Measurements from ENCODE around the gene TPRG1. TPM values are rescaled to one million over a fixed set of nuclear protein-coding genes. Genes with fewer than 3 reads are reported as not detected.

The TPRG1 gene
- total and polyA plus RNA-seq, 7 experiments from 2014 or later = 0.13 to 5.4 (median 1.3) TPM

GRCh38 chr3:189188466-189188865 lies 16.7 kb downstream of the TPRG1 start:
- intact Hi-C loops (cut with micrococcal nuclease) = no loop called here
- Mint-ChIP-seq H3K27me3 (peaks cover 0 to 5% (median 0%) of the 10 kb centered on the region in 5 donors), H3K9me3 (peaks cover 4 to 39% (median 22%) of the 10 kb centered on the region in 11 donors), H3K27ac (no peak overlapping the region), H3K36me3 (peaks cover 2 to 11% (median 7%) of the 10 kb centered on the region in 5 donors), H3K4me3 (no peak overlapping the region), H3K4me1 (peaks cover 0 to 6% (median 0%) of the 10 kb centered on the region in 7 donors)
- CTCF ChIA-PET = no interaction called here
- H3K4me1 ChIP-seq (ENCODE audit: control insufficient read depth in 2 of 2, insufficient read depth in 2 of 2, low read length in 2 of 2) = no peaks in the 10 kb centered on the region
- H3K27ac ChIP-seq (ENCODE audit: low read depth, low read length) = no peak overlapping the region
- H3K36me3 ChIP-seq (ENCODE audit: control insufficient read depth in 2 of 3, insufficient read depth in 3 of 3, low read length in 3 of 3) = no peaks in the 10 kb centered on the region
- no peaks in the 10 kb centered on the region for H3K27me3 ChIP-seq (ENCODE audit: control insufficient read depth in 2 of 2, insufficient read depth in 2 of 2, low read length in 2 of 2)
- no peak for ATAC-seq
- H3K9me3 ChIP-seq (ENCODE audit: control insufficient read depth in 2 of 3, low read length in 3 of 3) = peaks cover 0 to 16% (median 0%) of the 10 kb centered on the region in 3 experiments
- no peak overlapping the region for H3K4me3 ChIP-seq (ENCODE audit: low read length)
- DNase-seq = no peak
- POLR2A ChIA-PET = no interaction called here

GRCh38 chr3:189192725-189193124 lies 21.0 kb downstream of the TPRG1 start:
- Histone ChIP-seq H3K9me3 (ENCODE audit: control insufficient read depth in 2 of 3, low read length in 3 of 3) (peaks cover 0 to 28% (median 11%) of the 10 kb centered on the region in 3 experiments), H3K4me3 (ENCODE audit: low read length) (no peak overlapping the region), H3K27ac (ENCODE audit: low read depth, low read length) (no peak overlapping the region), H3K27me3 (ENCODE audit: control insufficient read depth in 2 of 2, insufficient read depth in 2 of 2, low read length in 2 of 2) (no peaks in the 10 kb centered on the region), H3K36me3 (ENCODE audit: control insufficient read depth in 2 of 3, insufficient read depth in 3 of 3, low read length in 3 of 3) (no peaks in the 10 kb centered on the region), H3K4me1 (ENCODE audit: control insufficient read depth in 2 of 2, insufficient read depth in 2 of 2, low read length in 2 of 2) (no peaks in the 10 kb centered on the region)
- no peak overlapping the region for H3K4me3 Mint-ChIP-seq
- H3K36me3 Mint-ChIP-seq = peaks cover 2 to 27% (median 16%) of the 10 kb centered on the region in 5 donors
- ChIA-PET CTCF (no interaction called here), POLR2A (no interaction called here)
- peaks cover 0 to 4% (median 0%) of the 10 kb centered on the region in 5 donors for H3K27me3 Mint-ChIP-seq
- ATAC-seq = no peak
- peaks cover 16 to 66% (median 41%) of the 10 kb centered on the region in 11 donors for H3K9me3 Mint-ChIP-seq
- no peak overlapping the region for H3K27ac Mint-ChIP-seq
- peaks cover 0 to 2% (median 0%) of the 10 kb centered on the region in 7 donors for H3K4me1 Mint-ChIP-seq
- DNase-seq = no peak
- intact Hi-C loops (cut with micrococcal nuclease) = no loop called here

DNA sequence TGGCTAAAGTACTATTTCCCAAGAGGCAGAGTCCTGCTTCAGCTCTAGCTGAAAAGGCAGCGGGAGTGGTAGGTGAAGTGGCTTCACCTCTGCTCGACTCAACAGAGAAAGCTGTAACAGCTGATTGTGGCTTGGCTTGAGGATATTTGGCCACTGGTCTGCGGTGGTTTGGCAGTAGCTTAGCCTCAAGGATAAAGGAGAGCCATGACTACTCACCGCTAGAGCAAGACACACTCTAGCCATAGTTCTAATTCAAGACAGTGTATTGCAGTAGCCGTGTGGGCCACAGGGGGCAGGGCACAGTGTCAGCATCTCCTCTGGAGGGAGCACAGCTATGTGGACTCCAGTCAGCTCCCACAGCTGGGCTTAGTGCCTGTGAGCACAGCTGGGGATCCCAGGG lies 23.5 kb downstream of the TPRG1 start:
- no peak for ATAC-seq
- H3K9me3 ChIP-seq (ENCODE audit: control insufficient read depth in 2 of 3, low read length in 3 of 3) = peaks cover 0 to 28% (median 11%) of the 10 kb centered on the region in 3 experiments
- no peak for DNase-seq
- peaks cover 21 to 74% (median 41%) of the 10 kb centered on the region in 11 donors for H3K9me3 Mint-ChIP-seq
- H3K4me1 Mint-ChIP-seq = no peaks in the 10 kb centered on the region
- no peak overlapping the region for H3K27ac Mint-ChIP-seq
- intact Hi-C loops (cut with micrococcal nuclease) = no loop called here
- H3K4me3 ChIP-seq (ENCODE audit: low read length) = no peak overlapping the region
- H3K27me3 ChIP-seq (ENCODE audit: control insufficient read depth in 2 of 2, insufficient read depth in 2 of 2, low read length in 2 of 2) = no peaks in the 10 kb centered on the region
- H3K36me3 Mint-ChIP-seq = peaks cover 3 to 34% (median 16%) of the 10 kb centered on the region in 5 donors
- peaks cover 0 to 5% (median 4%) of the 10 kb centered on the region in 5 donors for H3K27me3 Mint-ChIP-seq
- no peaks in the 10 kb centered on the region for H3K36me3 ChIP-seq (ENCODE audit: control insufficient read depth in 2 of 3, insufficient read depth in 3 of 3, low read length in 3 of 3)
- POLR2A ChIA-PET = no interaction called here
- no peak overlapping the region for H3K27ac ChIP-seq (ENCODE audit: low read depth, low read length)
- no peak overlapping the region for H3K4me3 Mint-ChIP-seq
- CTCF ChIA-PET = no interaction called here
- no peaks in the 10 kb centered on the region for H3K4me1 ChIP-seq (ENCODE audit: control insufficient read depth in 2 of 2, insufficient read depth in 2 of 2, low read length in 2 of 2)

DNA sequence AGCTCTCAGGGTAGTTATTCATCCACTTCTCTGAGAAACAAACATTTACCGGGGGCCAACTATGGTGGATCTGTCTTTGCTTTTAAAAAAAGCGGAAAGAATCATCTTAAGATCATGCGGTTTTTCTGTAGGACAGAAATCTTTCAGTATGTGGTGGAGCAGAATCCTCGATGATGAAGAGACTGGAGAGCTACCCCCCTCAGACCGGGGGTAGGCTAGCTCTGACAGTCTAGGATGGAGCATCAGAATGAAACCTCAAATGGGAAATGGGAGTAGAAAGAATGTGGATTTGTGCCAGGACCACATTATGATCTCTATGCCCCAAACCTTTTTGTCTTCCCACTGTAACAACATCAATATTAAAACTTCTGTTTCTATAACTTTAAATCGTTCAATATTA lies 30.3 kb downstream of the TPRG1 start:
- peaks cover 0 to 4% (median 0%) of the 10 kb centered on the region in 7 donors for H3K4me1 Mint-ChIP-seq
- H3K36me3 ChIP-seq (ENCODE audit: control insufficient read depth in 2 of 3, insufficient read depth in 3 of 3, low read length in 3 of 3) = no peaks in the 10 kb centered on the region
- H3K36me3 Mint-ChIP-seq = peaks cover 0 to 11% (median 1%) of the 10 kb centered on the region in 5 donors
- DNase-seq (no peak), ATAC-seq (no peak)
- H3K4me1 ChIP-seq (ENCODE audit: control insufficient read depth in 2 of 2, insufficient read depth in 2 of 2, low read length in 2 of 2) = no peaks in the 10 kb centered on the region
- no peaks in the 10 kb centered on the region for H3K9me3 ChIP-seq (ENCODE audit: control insufficient read depth in 2 of 3, low read length in 3 of 3)
- H3K27ac Mint-ChIP-seq = no peak overlapping the region
- ChIA-PET POLR2A (interaction anchor here (0.6 kb wide), 1 partner anchor 160 kb away, joined by 3 read pairs; no protein-coding TSS in a partner anchor), CTCF (interaction anchor here (0.5 kb wide), 1 partner anchor 16 kb away, joined by 5 read pairs; no protein-coding TSS in a partner anchor)
- H3K27me3 Mint-ChIP-seq = peaks cover 0 to 9% (median 5%) of the 10 kb centered on the region in 5 donors
- H3K4me3 Mint-ChIP-seq = no peak overlapping the region
- intact Hi-C loops (cut with micrococcal nuclease) = no loop called here
- H3K4me3 ChIP-seq (ENCODE audit: low read length) = no peak overlapping the region
- no peaks in the 10 kb centered on the region for H3K27me3 ChIP-seq (ENCODE audit: control insufficient read depth in 2 of 2, insufficient read depth in 2 of 2, low read length in 2 of 2)
- no peak overlapping the region for H3K27ac ChIP-seq (ENCODE audit: low read depth, low read length)
- peaks cover 0 to 16% (median 6%) of the 10 kb centered on the region in 11 donors for H3K9me3 Mint-ChIP-seq

GRCh38 chr3:189202583-189202982 lies 30.8 kb downstream of the TPRG1 start:
- no peak overlapping the region for H3K4me3 Mint-ChIP-seq
- ChIA-PET CTCF (no interaction called here), POLR2A (interaction anchor here (0.7 kb wide), 1 partner anchor 1807 kb away, joined by 6 read pairs; no protein-coding TSS in a partner anchor)
- Histone ChIP-seq H3K27me3 (ENCODE audit: control insufficient read depth in 2 of 2, insufficient read depth in 2 of 2, low read length in 2 of 2) (no peaks in the 10 kb centered on the region), H3K4me3 (ENCODE audit: low read length) (no peak overlapping the region), H3K36me3 (ENCODE audit: control insufficient read depth in 2 of 3, insufficient read depth in 3 of 3, low read length in 3 of 3) (no peaks in the 10 kb centered on the region), H3K4me1 (ENCODE audit: control insufficient read depth in 2 of 2, insufficient read depth in 2 of 2, low read length in 2 of 2) (no peaks in the 10 kb centered on the region), H3K9me3 (ENCODE audit: control insufficient read depth in 2 of 3, low read length in 3 of 3) (no peaks in the 10 kb centered on the region), H3K27ac (ENCODE audit: low read depth, low read length) (no peak overlapping the region)
- peaks cover 0 to 8% (median 0%) of the 10 kb centered on the region in 5 donors for H3K36me3 Mint-ChIP-seq
- H3K27ac Mint-ChIP-seq = no peak overlapping the region
- H3K9me3 Mint-ChIP-seq = peaks cover 0 to 11% (median 3%) of the 10 kb centered on the region in 11 donors
- peaks cover 0 to 4% (median 0%) of the 10 kb centered on the region in 7 donors for H3K4me1 Mint-ChIP-seq
- ATAC-seq (no peak), DNase-seq (no peak)
- H3K27me3 Mint-ChIP-seq = peaks cover 0 to 11% (median 5%) of the 10 kb centered on the region in 5 donors
- intact Hi-C loops (cut with micrococcal nuclease) = no loop called here

DNA sequence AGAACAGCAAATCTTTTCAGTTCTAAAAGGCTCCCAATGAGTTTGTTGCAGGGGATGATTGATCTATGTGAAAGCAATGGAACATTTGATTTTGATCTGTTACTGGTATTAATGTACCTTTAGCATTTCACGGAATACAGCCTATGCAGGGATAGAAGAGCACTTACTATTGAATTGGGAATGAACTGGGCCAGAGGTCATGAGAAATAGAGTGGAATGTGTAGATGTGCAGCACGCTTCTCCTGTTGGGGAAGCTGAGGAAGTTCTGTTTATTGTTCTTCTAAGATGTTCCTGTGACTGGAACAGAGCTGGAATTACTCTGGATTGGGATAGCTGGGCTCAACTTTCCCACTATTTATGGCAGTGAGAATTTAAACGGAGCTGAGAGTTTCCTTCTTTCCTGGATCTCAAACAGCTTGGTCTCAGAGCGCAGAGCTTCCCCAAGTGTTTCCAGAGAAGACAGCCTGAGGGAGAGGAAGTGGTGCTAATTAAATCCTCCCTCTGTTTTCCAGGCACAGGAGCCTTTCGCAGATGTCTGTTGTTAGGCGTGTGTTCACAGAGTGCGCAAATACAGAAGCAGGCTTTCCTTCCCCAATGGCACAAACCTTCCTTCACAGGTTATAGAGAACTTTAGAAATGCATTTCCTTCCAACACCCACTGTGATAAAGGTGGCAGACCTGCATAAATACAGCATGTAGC lies 32.5 kb downstream of the TPRG1 start:
- Mint-ChIP-seq H3K4me3 (no peak overlapping the region), H3K9me3 (no peaks in the 10 kb centered on the region), H3K27ac (no peak overlapping the region), H3K4me1 (peaks cover 0 to 4% (median 0%) of the 10 kb centered on the region in 7 donors), H3K27me3 (peaks cover 0 to 18% (median 5%) of the 10 kb centered on the region in 5 donors), H3K36me3 (no peaks in the 10 kb centered on the region)
- no peak overlapping the region for H3K27ac ChIP-seq (ENCODE audit: low read depth, low read length)
- no peak for DNase-seq
- ChIA-PET POLR2A (no interaction called here), CTCF (interaction anchor here (0.6 to 1.1 kb wide), 2 partner anchors 55 to 1464 kb away, joined by 3 read pairs; no protein-coding TSS in a partner anchor)
- no peaks in the 10 kb centered on the region for H3K9me3 ChIP-seq (ENCODE audit: control insufficient read depth in 2 of 3, low read length in 3 of 3)
- ATAC-seq = no peak
- H3K4me3 ChIP-seq (ENCODE audit: low read length) = no peak overlapping the region
- intact Hi-C loops (cut with micrococcal nuclease) = no loop called here
- H3K27me3 ChIP-seq (ENCODE audit: control insufficient read depth in 2 of 2, insufficient read depth in 2 of 2, low read length in 2 of 2) = no peaks in the 10 kb centered on the region
- H3K36me3 ChIP-seq (ENCODE audit: control insufficient read depth in 2 of 3, insufficient read depth in 3 of 3, low read length in 3 of 3) = no peaks in the 10 kb centered on the region
- no peaks in the 10 kb centered on the region for H3K4me1 ChIP-seq (ENCODE audit: control insufficient read depth in 2 of 2, insufficient read depth in 2 of 2, low read length in 2 of 2)
